Mononuclear cell (primary cell): ENCODE results near the gene FERMT1. TPM values are rescaled to one million over a fixed set of nuclear protein-coding genes. Genes with fewer than 3 reads are reported as not detected.
"Not testable (repeated sequence)": the region's sequence is repeated elsewhere in the genome, so short reads cannot be mapped to it uniquely, and the experiment has no call there.

ENCODE experiments used
- H3K27me3 ChIP-seq: 2 replicates; pipeline ENCODE4 v1.6.0; 2011; ENCODE audit warnings: low read length, control low read depth; ENCODE audit not compliant: insufficient read depth
- H3K4me1 ChIP-seq: 2 replicates; pipeline ENCODE4 v1.5.1; 2011; ENCODE audit warnings: mild to moderate bottlenecking, low read length, control low read depth; ENCODE audit not compliant: insufficient read depth
- H3K4me3 ChIP-seq: 2 replicates; pipeline ENCODE4 v1.5.1; 2011; ENCODE audit warnings: mild to moderate bottlenecking, low read length, moderate library complexity
- H3K9me3 ChIP-seq: 2 replicates; pipeline ENCODE4 v1.5.1; 2011; ENCODE audit warnings: low read depth, mild to moderate bottlenecking, control low read depth, low read length
- total RNA-seq: library from RNA; depleted of rRNA; stranded (reverse); fragments of >200 nt; gene quantifications from one replicate; pipeline ENCODE4 v1.2.3, GENCODE V29; 2012

The FERMT1 gene
- total RNA-seq, 1 donor: under 0.01 TPM

DNA sequence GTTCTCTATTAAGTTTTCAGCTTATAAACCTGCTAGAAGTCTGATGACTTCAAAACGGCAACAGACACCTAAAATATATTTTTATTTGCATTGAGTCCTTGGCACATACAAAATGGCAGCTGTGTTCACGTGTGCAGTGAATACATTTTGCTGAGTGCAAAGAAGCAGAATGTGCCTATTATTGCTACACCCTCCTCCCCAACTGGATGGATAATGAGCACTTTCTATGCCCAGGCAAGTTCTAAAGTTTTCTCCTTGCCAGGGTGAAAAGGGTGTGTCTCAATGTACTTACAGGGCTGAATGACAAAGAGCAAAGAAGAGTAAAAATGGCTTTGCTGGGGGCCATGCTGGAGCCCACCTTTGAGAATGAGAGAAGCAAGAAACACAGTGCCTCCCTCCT lies 4.0 kb upstream of the FERMT1 start:
- Histone ChIP-seq H3K4me3 (no peak overlapping the region), H3K4me1 (peaks cover 11% of the 10 kb centered on the region), H3K27me3 (peaks cover 15% of the 10 kb centered on the region), H3K9me3 (no peaks in the 10 kb centered on the region)

DNA sequence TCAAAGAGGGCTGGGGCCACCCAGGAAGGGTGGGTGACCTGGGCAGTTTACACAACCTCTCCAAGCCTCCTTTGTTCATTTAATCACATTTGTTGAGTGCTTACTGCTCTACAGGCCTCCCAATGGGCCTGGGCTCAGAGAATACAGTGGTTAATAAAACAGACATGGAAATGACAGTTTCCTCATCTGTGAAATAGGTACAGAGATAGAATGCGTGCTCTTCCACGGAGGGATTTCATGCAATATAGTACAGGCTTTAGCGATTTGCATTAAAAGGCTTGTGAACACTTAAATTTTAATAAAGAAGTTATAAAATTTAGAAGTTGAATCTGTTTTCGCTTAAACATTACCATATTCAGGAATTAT lies 802 bp upstream of the FERMT1 start:
- Histone ChIP-seq H3K9me3 (no peaks in the 10 kb centered on the region), H3K4me1 (peaks cover 11% of the 10 kb centered on the region), H3K27me3 (peaks cover 28% of the 10 kb centered on the region)

DNA sequence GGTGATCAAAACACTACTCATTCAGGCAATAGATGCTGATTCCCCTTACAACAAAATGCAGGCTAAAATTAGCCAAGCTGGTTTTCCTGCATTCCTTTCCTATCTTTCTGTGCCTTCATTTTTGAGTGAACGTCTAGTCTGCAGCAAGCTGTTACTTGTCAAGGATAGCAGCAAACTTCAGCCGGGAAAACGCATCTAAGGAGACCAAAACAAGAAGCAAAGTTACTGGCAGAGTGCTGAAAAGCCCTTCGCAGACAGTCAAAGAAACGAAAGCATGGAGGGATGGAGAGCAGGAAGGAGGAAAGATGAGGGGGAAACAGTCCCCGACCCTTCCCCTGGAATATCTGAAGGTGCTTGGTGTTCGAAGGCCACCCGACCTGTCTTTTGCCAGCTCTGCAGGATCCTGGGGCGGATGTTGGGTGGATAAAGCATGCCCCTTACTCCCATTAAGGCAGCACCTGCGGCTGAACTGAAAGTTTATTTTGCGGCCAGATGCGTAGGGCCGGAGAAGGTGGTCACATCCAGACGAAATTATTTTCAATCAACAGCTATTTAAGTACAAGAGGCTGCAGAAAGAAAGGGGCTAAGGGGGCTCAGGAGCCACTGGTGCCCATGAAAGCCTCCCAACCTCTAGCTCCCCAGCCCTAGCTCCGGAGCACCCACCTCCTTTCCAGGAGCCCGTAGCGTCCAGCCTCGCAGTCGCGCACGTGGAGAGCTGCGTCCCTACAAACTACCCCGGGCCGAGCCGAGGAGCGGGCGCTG lies 538 bp downstream of the FERMT1 start:
- peak overlapping the region; percentile 4 for H3K4me3 ChIP-seq
- peaks cover 11% of the 10 kb centered on the region for H3K4me1 ChIP-seq
- H3K27me3 ChIP-seq: peaks cover 28% of the 10 kb centered on the region

More for the DNA sequence above, 802 bp upstream of the FERMT1 start:
- H3K4me3 ChIP-seq: no peak overlapping the region

DNA sequence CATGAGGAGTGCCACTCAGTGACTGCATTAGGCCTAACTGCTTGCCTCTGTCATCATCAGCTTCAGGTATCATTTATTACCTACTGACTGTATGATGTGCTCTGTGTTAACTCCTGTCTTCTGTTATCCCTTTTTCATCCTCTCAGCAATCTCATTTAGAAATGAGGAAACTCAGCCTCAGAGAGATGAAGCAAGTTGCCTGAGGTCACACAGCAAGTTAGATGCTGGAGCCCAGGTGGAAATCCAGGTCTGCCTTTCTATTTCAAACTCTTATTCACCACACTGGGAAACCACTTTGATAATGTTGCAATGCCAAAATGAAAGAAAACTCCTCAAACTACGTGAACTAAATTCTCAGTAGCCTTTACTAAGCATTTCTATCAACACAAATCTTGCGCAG lies 1.3 kb downstream of the FERMT1 start:
- Histone ChIP-seq H3K9me3 (no peaks in the 10 kb centered on the region), H3K4me1 (peaks cover 11% of the 10 kb centered on the region), H3K4me3 (no peak overlapping the region), H3K27me3 (peaks cover 28% of the 10 kb centered on the region)

More for the DNA sequence above, 538 bp downstream of the FERMT1 start:
- no peaks in the 10 kb centered on the region for H3K9me3 ChIP-seq

DNA sequence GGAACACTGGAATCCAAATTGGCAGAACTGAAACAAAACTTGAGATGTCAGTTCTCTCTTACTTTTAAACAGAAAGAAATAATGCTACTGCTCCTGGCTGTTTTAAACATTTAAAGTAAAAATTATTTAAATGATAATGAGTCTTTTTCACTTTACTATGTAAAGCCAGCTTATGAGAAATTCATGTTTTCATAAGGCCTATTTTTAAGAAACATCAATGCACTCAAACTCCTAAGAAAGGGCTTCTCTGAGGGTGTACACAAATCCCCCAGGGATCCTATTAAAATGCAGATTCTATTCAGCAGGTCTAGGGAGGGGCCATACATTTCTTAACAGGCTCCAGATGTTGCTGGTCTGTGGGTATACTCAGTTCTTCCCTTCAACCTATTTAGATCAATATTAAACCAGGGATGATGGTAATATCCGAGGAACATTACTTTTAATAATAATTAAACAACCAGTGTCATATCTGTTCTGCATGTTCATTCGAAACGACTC lies 2.3 kb downstream of the FERMT1 start:
- H3K4me3 ChIP-seq: no peak overlapping the region
- no peaks in the 10 kb centered on the region for H3K9me3 ChIP-seq
- peaks cover 11% of the 10 kb centered on the region for H3K4me1 ChIP-seq
- peaks cover 28% of the 10 kb centered on the region for H3K27me3 ChIP-seq

DNA sequence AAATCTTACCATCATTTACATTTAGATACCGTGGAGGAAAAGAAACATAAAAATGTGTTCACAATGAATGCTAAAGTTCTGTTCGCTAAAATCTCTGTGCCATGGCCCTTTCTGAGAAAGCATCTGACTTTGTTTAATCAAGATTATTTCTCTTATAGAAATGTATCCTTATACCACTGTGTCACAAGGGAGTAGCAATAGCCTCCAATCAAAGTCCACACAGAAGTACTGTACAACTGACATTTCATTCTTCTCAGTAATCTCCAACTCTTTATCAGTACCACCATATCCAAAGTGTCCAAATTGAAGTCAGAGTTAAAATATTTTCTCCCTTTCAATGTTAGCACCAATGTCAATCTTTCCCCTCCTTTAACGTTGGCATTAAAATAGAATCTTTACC lies 6.1 kb downstream of the FERMT1 start:
- no peaks in the 10 kb centered on the region for H3K4me1 ChIP-seq
- H3K27me3 ChIP-seq: peaks cover 13% of the 10 kb centered on the region
- H3K9me3 ChIP-seq: no peaks in the 10 kb centered on the region
- H3K4me3 ChIP-seq: no peak overlapping the region

DNA sequence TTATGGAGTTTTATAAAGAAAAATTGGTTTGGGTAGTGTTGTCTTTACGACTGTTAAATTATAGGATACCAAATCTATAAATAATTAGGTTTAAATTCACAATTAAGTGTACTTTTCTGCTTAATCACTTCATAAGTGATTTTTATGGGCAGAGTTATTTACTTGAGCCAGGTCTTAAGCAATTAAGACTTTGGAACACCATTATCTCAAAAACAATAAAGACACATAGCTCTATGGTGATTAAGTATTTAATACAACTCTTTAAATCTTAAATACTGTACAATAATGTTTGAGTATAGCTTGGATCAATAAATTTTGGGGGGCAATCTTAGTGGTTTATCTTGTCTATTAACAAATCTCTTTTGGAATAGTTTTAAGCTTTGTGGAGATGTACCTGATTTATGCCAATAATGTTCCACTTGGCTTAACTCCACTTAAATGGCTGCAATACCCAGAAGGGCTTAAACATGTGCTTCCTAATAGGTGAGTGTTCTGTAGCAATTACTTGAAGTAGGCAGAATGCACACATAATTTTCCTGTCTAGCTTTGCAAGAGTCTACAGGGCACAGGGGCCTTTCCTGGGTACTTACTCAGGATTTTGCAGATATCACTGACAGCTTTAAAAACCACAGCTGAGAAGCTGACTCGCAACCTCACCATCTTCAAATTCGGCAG lies 7.5 kb downstream of the FERMT1 start:
- Histone ChIP-seq H3K27me3 (peaks cover 2% of the 10 kb centered on the region), H3K9me3 (no peaks in the 10 kb centered on the region), H3K4me3 (no peak overlapping the region), H3K4me1 (no peaks in the 10 kb centered on the region)

DNA sequence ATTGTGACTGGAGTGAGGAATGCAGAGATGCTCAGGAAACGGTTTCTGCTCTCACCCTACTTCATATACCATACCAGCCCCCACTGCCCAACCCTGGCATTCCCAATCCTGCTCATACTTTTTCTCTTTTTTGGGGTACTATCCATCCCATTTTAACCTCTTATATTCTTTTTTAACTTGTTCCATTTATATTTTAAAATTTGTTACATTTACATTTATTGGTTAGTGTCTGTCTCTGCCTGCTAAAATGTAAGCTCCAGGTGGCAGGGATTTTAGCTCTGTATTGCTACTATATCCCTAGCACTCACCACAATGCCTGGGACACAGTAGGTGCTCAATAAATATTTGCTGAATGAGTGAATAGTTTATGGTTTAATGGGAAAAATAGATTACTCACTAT lies 8.1 kb downstream of the FERMT1 start:
- Histone ChIP-seq H3K9me3 (no peaks in the 10 kb centered on the region), H3K27me3 (no peaks in the 10 kb centered on the region), H3K4me1 (no peaks in the 10 kb centered on the region), H3K4me3 (no peak overlapping the region)

DNA sequence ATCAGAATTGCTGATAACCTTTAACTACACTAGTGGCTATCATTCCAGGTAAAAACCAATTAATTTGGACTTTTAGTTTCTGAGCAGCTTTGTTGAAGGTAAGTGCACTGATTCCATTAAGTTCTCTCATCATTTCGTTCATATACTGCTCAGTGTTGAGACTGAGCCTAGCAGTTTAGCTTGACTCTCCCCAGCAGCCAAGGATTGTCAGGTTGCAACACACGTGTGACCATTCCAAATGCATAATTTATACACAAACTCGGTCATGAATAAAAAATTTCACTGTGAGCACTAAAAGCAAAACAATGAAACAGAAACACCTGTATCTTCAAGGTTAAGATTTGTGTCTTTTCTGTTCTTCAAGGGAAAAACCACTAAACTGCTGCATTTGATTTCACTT lies 8.9 kb downstream of the FERMT1 start:
- Histone ChIP-seq H3K4me3 (no peak overlapping the region), H3K27me3 (no peaks in the 10 kb centered on the region), H3K9me3 (no peaks in the 10 kb centered on the region), H3K4me1 (no peaks in the 10 kb centered on the region)

DNA sequence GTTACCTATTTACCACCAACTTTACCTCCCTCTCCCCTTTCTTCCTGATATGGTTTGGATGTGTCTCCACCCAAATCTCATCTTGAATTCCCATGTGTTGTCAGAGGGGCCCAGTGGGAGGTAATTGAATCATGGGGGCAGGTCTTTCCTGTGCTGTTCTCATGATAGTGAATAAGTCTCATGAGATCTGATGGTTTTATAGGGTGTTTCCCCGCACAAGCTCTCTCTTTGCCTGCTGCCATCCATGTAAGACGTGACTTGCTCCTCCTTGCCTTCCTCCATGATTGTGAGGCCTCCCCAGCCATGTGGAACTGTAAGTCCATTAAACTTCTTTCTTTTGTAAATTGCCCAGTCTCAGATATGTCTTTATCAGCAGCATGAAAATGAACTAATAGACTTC lies 9.9 kb downstream of the FERMT1 start:
- not testable (repeated sequence) for H3K4me1 ChIP-seq, H3K27me3 ChIP-seq, H3K9me3 ChIP-seq, H3K4me3 ChIP-seq

DNA sequence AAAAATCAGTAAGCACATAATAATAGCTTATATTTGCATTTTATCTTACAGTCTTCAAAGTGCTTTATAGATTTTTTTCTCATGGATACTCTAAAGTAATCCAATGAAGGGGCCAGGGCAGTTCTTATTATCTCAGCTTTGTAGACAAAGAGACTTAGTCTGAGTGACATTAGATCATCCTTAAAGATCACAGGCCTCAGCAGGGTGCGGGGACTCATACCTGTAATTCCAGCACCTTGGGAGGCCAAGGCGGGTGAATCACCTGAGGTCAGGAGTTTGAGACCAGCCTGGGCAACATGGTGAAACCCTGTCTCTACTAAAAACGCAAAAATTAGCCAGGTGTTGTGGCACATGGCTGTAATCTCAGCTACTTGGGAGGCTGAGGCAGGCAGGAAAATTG lies 14.5 kb downstream of the FERMT1 start:
- Histone ChIP-seq H3K27me3 (no peaks in the 10 kb centered on the region), H3K9me3 (no peaks in the 10 kb centered on the region), H3K4me3 (no peak overlapping the region), H3K4me1 (no peaks in the 10 kb centered on the region)

DNA sequence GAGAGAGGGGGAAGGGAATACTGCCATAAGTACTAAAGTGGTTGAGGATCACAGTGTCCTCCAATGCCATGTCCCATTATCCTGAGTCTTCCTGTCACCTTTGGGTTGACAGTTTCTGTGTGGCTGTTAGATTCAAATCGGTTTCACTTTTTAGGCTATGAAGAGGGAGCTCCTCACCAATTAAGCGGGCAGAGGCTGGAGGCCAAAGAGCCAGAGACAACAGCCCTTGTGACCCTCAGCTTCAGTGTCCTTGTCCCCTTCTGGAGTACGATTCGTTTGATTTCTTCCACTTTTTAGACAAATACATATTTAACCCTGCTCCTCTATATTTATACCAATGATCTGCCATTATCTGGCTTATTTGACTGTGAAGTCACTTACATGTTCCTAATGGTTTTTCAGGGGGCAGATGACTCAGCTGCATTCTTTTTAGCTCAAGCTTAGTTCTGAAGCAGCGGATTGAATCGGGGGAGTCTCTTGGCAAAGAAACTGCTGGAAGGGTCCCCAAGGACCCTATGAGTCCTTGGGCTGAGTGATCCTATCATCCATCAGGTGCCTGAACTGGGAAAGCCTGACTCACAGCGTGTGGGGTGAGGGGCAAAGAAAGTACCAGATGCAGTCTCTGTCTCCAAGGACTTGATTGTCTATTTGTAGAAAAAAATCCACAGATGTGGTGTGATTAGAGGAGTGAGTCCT lies 18.2 kb downstream of the FERMT1 start:
- H3K27me3 ChIP-seq: no peaks in the 10 kb centered on the region
- H3K9me3 ChIP-seq: no peaks in the 10 kb centered on the region
- no peaks in the 10 kb centered on the region for H3K4me1 ChIP-seq
- no peak overlapping the region for H3K4me3 ChIP-seq

DNA sequence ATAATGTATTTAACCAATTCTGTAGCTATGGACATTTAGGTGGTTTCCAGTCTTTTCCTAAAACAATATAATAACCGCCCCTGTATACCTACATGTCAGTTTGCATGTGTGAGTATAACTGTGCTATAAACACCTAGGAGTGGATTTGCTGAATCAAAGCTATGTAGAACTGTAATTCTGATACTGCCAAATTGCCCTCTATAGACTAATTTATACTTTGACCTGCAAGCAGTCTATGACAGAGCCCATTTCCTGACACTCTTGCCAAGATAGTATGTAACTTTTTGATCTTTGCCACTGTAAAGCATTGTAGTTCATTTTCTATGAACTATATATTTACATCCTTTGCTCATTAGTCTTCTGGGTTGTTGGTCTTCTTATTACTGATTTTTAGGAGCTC lies 19.5 kb downstream of the FERMT1 start:
- no peak overlapping the region for H3K4me3 ChIP-seq
- no peaks in the 10 kb centered on the region for H3K4me1 ChIP-seq
- H3K27me3 ChIP-seq: no peaks in the 10 kb centered on the region
- H3K9me3 ChIP-seq: no peaks in the 10 kb centered on the region

DNA sequence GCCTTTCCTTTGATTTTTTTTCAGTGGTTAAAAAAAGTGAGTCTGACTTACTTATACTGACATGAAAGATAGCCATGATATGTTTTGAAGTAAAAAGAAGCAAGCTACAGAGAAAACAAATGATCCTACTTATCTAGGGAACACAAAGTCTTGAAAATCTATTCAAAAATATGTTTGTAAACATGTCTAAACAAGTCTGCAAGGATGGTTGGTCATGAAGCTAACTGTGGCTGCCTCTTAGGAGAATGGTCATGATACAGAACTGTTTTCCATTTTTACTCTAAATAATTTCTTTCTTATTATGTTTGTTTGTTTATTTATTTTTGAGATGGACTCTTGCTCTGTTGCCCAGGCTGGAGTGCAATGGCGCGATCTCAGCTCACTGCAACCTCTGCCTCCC lies 21.5 kb downstream of the FERMT1 start:
- H3K4me1 ChIP-seq: no peaks in the 10 kb centered on the region
- H3K9me3 ChIP-seq: no peaks in the 10 kb centered on the region
- no peak overlapping the region for H3K4me3 ChIP-seq
- no peaks in the 10 kb centered on the region for H3K27me3 ChIP-seq

DNA sequence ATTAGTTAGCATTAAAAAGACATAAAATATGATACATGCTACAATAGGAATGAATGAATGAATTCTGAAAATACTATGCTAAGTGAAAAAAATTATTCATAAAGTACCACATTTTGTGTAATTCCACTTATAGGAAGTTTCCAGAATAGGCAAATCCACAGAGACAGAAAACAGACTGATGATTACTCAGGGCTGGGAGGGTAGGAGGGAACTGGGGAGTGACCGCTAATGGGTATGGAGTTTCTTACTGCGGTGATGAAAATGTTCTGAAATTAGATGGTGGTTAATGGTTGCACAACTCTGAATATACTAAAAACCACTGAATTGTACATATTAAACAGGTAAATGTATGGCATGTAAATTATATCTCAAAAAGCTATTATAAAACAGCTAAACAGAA lies 22.6 kb downstream of the FERMT1 start:
- no peaks in the 10 kb centered on the region for H3K4me1 ChIP-seq
- H3K27me3 ChIP-seq: no peaks in the 10 kb centered on the region
- no peaks in the 10 kb centered on the region for H3K9me3 ChIP-seq
- H3K4me3 ChIP-seq: no peak overlapping the region
